Heart left ventricle (tissue), 16 donors: ENCODE data around the gene LRRC37A2. TPM values are rescaled to one million over a fixed set of nuclear protein-coding genes. Genes with fewer than 3 reads are reported as not detected.
"Not testable (repeated sequence)": the region's sequence is repeated elsewhere in the genome, so short reads cannot be mapped to it uniquely, and the experiment has no call there.

Experiments used
- ATAC-seq, 4 donors: fragments of 200-7000 bp; cut with Tn5 transposase; one replicate each; pipeline ENCODE4 v1.9.1; 2020 to 2022; ENCODE audit warnings: moderate library complexity in 4 of 4, mild to moderate bottlenecking in 3 of 4, moderate number of reproducible peaks in 1 of 4
- DNase-seq, 5 donors: peaks; one replicate each; pipeline ENCODE4 v3.0.0-alpha.2; 2020
- H3K27ac ChIP-seq, 12 donors: fragments of 200-600 bp; sonication (generic) in 4 of 12; one replicate each; pipeline versions ENCODE4 v1.5.0 to v1.8.0; 2016 to 2022; ENCODE audit warnings: mild to moderate bottlenecking in 2 of 12
- H3K27me3 ChIP-seq, 9 donors: fragments of 200-600 bp; sonication (generic) in 2 of 9; one replicate each; pipeline versions ENCODE4 v1.5.1 to v1.8.0; 2016 to 2022; ENCODE audit warnings: mild to moderate bottlenecking in 3 of 9
- H3K36me3 ChIP-seq, 9 donors: fragments of 200-600 bp; sonication (generic) in 2 of 9; one replicate each; pipeline versions ENCODE4 v1.5.0 to v1.8.0; 2018 to 2022; ENCODE audit warnings: mild to moderate bottlenecking in 2 of 9
- H3K4me1 ChIP-seq, 12 donors: fragments of 200-600 bp; sonication (generic) in 4 of 12; one replicate each; pipeline versions ENCODE4 v1.5.0 to v1.8.0; 2016 to 2022; ENCODE audit warnings: mild to moderate bottlenecking in 3 of 12
- H3K4me3 ChIP-seq, 12 donors: fragments of 200-600 bp; sonication (generic) in 4 of 12; one replicate each; pipeline versions ENCODE4 v1.5.0 to v1.8.0; 2017 to 2022; ENCODE audit warnings: mild to moderate bottlenecking in 9 of 12, moderate library complexity in 4 of 12
- H3K9me3 ChIP-seq, 12 donors: fragments of 200-600 bp; sonication (generic) in 4 of 12; one replicate each; pipeline versions ENCODE4 v1.5.0 to v1.8.0; 2016 to 2022; ENCODE audit warnings: mild to moderate bottlenecking in 1 of 12
- WGBS, 4 donors: extraction: QIAGEN DNeasy Blood & Tissue Kit in 2 of 4; methylation state at CpG; one replicate each; pipeline versions ENCODE4 v1.1.5 to v1.1.7; 2013 to 2018; 5-methylcytosine and 5-hydroxymethylcytosine counted together
- intact Hi-C, 10 donors: fragments of 100-400 bp; cut with DNase I; formaldehyde crosslinking; loops; one replicate each; pipeline versions ENCODE4 v1.11.1 to v1.14.2; 2022
- polyA plus RNA-seq, 2 donors: library from polyadenylated mRNA; stranded (reverse); fragments of 200-250 nt; gene quantifications; one replicate each; pipeline ENCODE4 v1.2.3, GENCODE V29; 2013
- total RNA-seq, 9 donors: library from RNA; depleted of rRNA in 2 of 9; stranded (reverse); fragments of >200 nt in 2 of 9; fragmentation: NEBNext Ultra II Directional in 3 of 9; extraction: Animal tissue kit (Norgen Biotek cat#: 25700) in 3 of 9; gene quantifications; one replicate each; pipeline versions ENCODE4 v1.1.0 to v1.2.4, GENCODE V29; 2016 to 2023
- donor health status: ischemic (EF 13 %, LVEDD 7.1; RV severe dilation, severe dysfunction).
- donor health status: healthy with polysubstance abuse.
- donor health status: DM: no; HTN: yes; CAD: no.
- donor health status: DM: no; HTN: no; CAD: no.
- donor health status: ischemic (EF 25% LVEDD 6.9; RV normal size, moderate dysfunction).
- donor health status: ischemic (EF 25% LVEDD 5.7; RV mildly dilated, moderate dysfunction).
- donor health status: healthy.
- donor health status: DM: yes; HTN: yes; CAD: no.
- donor health status: ischemic (EF 35%, LVEDD 5.7; RV mildly dilated, moderate dysfunction).
- donor health status: nonischemic (EF 11% LVEDD 7.7; RV severe dilation, severe dysfunction).
- donor health status: DM: yes; HTN: yes; CAD: no.
- donor health status: PGD.
- donor health status: ischemic (EF 29% LVEDD 5.4; RV normal size, mild dysfunction).
- donor health status: nonischemic (EF 23%, LVEDD 6.1; RV moderate dilation, normal function).

LRRC37A2 gene
- total and polyA plus RNA-seq, 11 donors: 1.3 to 9.0 (median 4.2) TPM

GRCh38 chr17:46559155-46559554 is 46.9 kb downstream of the LRRC37A2 start:
- H3K27me3 ChIP-seq, intact Hi-C loops, H3K9me3 ChIP-seq, DNase-seq, H3K36me3 ChIP-seq, H3K4me1 ChIP-seq, H3K27ac ChIP-seq, H3K4me3 ChIP-seq: not testable (repeated sequence)
- peak in 2 of 4 donors; percentile 45 to 54 for ATAC-seq
- WGBS, 4 donors: no CpG with 5 or more reads among the region's 20 CpGs

- H3K4me3 ChIP-seq, H3K27ac ChIP-seq, H3K27me3 ChIP-seq, DNase-seq, H3K4me1 ChIP-seq, intact Hi-C loops, H3K36me3 ChIP-seq, H3K9me3 ChIP-seq: not testable (repeated sequence)
- peak in 3 of 4 donors; percentile 71 to 93 (median 84) for ATAC-seq
- WGBS, 4 donors: no CpG with 5 or more reads among the region's 3 CpGs
These were observed 47.8 kb downstream of the LRRC37A2 start for GRCh38 chr17:46560048-46560447.

GRCh38 chr17:46566284-46566683 is 54.0 kb downstream of the LRRC37A2 start:
- H3K9me3 ChIP-seq, intact Hi-C loops, H3K4me1 ChIP-seq, H3K27ac ChIP-seq, H3K27me3 ChIP-seq, DNase-seq, H3K4me3 ChIP-seq, H3K36me3 ChIP-seq: not testable (repeated sequence)
- no CpG with 5 or more reads among the region's 2 CpGs for WGBS, 4 donors
- ATAC-seq: peak in 1 of 4 donors; percentile 61

DNA sequence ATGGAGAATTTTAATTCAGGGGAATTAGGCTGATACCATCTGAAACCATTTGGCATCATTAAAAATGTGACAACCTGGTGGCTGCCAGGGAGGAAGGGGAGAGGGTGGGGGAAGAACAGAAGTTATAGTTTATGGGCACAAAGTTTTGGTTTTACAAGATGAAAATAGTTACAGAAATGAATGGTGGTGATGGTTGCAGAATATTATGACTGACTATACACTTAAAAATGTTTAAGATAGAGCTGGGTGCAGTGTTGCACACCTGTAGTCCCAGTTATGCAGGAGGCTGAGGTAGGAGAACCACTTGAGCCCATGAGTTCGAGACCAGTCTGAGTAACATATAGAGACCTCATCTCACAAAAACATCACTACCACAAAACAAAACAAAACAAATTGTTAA is 54.7 kb downstream of the LRRC37A2 start:
- H3K27ac ChIP-seq, intact Hi-C loops, H3K27me3 ChIP-seq, H3K4me3 ChIP-seq, DNase-seq, H3K36me3 ChIP-seq, H3K9me3 ChIP-seq, H3K4me1 ChIP-seq, ATAC-seq: not testable (repeated sequence)
- no CpG with 5 or more reads among the region's 1 CpG for WGBS, 4 donors

- H3K36me3 ChIP-seq, H3K4me1 ChIP-seq, H3K9me3 ChIP-seq, intact Hi-C loops, H3K27ac ChIP-seq, H3K4me3 ChIP-seq, H3K27me3 ChIP-seq, ATAC-seq, DNase-seq: not testable (repeated sequence)
- WGBS, 4 donors: no CpG with 5 or more reads among the region's 4 CpGs
These were observed 59.5 kb downstream of the LRRC37A2 start for GRCh38 chr17:46571796-46572195.

DNA sequence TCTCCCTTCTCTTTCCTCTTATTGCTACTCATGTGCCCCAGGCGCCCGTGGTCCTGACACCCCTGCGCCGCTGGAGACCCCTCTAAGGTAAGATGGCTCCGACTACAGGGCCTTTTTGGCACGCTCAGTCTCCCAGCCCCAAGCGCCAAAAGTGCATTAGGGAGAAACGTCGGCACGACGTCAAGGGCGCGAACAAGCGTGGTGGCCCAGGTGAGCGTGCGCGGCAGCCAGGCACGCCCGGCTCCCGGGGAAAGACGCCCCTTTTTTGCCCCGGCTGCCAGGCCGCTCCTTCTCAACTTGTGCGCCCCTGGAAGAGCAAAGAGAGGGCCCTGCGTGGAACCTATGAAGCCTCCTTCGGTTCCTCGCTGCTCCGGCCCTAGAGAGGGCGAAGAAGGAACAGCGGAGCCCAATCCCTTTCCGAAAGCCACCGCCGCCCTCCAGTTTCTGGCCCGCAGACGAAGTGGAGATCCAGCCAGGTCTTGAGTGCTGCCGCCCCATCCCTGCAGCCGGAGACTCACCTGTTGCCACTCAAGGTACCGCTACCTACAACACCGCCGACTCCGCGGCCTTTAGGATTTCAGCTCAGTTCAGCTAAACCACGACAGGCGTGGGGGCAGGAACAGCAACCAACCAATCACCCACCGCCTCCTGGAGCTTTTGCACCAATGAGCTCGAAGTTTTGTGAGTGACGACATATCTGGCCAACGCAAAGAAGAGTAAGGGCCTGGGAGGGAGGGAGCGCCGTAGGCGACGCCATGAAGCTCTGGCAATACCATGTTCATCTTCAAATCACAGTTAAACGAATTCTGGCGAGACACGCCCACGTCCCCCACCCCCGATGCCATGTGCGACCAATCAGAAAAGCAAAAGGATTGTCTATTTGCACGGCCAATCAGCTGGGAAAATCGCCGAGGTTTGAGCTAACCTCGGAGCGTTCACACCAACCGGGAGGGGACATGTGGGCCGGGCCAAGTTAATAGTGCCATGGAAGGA is 67.1 kb downstream of the LRRC37A2 start, which contains the start of gene ARL17A:
Gene ARL17A (minus strand): TSS at position 609 of the 993 bp plus-strand sequence. CDS start 3,369 bp downstream, outside the sequence.
- H3K4me1 ChIP-seq, H3K27me3 ChIP-seq, H3K9me3 ChIP-seq, intact Hi-C loops, H3K36me3 ChIP-seq: not testable (repeated sequence)
- 0 to 1% methylated on average over 10 to 15 of the region's 65 CpGs; no CpG with 5 or more reads in 2 of the 4 donors for WGBS, 4 donors
- ATAC-seq (peak; percentile 96 to 99 (median 98)), DNase-seq (peak; percentile 73 to 91 (median 89))
- peak within 1 kb of the TSS in 9 of 12 donors; percentile 4 to 75 (median 41) for H3K27ac ChIP-seq
- H3K4me3 ChIP-seq: peak within 1 kb of the TSS in 9 of 12 donors; percentile 20 to 50 (median 38)

DNA sequence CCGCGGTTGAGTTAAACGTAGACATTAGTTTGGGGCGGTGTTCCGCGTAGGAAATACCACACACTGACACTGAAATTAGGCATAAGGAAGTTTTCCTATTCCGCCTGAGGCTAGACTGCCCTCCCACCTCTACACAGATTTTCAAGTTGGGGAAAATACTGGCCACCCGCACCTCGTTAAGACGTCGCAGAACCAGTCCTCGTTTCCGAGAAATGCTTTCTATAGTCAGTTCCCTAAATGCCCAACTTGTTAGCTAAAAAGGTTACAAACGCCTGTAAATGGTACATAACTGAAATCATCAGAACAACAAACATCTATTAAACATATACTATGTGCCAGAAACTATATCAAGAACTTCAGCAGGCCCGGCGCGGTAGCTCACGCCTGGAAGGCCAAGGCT is 67.8 kb downstream of the LRRC37A2 start:
- intact Hi-C loops, ATAC-seq, H3K27me3 ChIP-seq, H3K9me3 ChIP-seq, H3K36me3 ChIP-seq, DNase-seq, H3K4me1 ChIP-seq: not testable (repeated sequence)
- H3K4me3 ChIP-seq: peak overlapping the region in 9 of 12 donors; percentile 20 to 50 (median 38)
- H3K27ac ChIP-seq: peak overlapping the region in 9 of 12 donors; percentile 4 to 75 (median 41)
- 5 to 23% (median 5%) methylated on average over 5 to 8 of the region's 18 CpGs; no CpG with 5 or more reads in 1 of the 4 donors for WGBS, 4 donors

DNA sequence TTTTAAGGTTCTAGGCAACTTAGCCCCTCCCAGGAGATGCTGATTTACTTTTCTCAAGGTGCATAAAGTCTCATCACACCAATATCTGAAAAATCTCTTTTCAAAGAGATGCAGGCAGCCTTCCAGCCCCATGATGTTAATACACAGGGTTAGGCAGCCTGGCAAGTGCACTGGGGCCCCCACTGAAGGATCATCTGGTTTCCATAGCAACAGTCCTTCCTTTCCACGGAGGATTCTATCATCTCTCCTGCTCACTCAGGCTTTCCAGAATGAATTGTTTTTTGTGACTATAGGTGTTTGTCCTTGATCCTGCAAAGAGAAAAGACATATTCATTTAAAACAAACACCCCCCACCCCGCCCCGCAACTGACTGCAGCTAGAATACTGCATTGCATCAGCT is 73.2 kb downstream of the LRRC37A2 start:
- intact Hi-C loops: not testable (repeated sequence)
- WGBS, 4 donors: no CpG with 5 or more reads among the region's 3 CpGs

DNA sequence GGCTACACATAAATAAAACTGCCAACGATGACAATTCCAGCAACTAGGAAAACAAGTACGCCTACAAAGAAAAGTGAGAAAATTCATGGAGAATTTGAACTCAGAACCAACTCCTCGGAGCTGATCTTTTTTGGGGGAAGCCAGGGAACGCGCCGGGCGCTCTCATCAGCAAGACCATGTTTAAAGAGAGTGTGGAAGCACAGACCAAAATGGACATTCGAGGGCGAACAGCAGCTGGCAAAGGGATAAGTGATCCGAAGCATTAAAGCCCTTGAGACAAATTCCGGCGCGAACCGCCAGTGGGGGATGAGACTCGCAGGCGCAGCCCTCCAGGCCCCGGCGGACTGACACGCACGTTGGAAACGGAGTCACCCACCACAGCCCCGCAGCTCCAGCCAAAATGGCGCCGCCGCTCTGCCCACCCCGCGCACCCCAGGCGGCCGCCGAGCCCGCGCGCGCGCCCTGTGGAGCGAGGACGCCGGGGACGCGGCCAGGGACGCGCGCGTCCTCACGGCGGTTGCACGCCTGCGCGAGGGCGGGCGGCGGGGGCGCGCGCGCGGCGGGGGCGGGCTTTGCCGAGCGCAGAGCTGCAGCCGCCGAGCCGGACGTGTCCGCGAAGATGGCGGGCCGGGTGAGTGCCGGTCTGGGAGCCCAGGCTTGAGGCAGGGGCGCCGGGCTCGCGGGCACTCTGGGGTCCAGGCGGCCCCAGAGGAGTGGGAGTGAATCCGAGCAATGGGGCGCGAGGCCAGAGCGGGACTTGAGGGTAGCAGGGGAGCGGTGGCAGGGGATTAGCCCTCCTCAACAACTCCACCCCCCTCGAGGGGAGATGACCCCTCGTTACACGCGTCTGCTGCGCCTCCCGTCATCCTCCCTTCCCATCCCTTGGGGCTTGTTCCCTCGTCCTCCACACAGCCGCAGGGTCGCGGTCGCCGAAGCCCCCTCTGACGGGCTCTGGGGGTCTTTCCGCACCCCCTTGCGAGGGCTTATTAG is 78.2 kb downstream of the LRRC37A2 start, which contains the start of gene NSF:
Gene NSF (plus strand): TSS at position 513 of the 990 bp plus-strand sequence. CDS start 107 bp downstream, at position 620.
- WGBS, 4 donors: no CpG with 5 or more reads among the region's 95 CpGs
- intact Hi-C loops, DNase-seq, H3K4me1 ChIP-seq, H3K9me3 ChIP-seq, H3K4me3 ChIP-seq, H3K27me3 ChIP-seq, H3K36me3 ChIP-seq, H3K27ac ChIP-seq: not testable (repeated sequence)
- ATAC-seq: peak; percentile 87 to 98 (median 96)

More for the DNA sequence above, 73.2 kb downstream of the LRRC37A2 start:
- DNase-seq, H3K9me3 ChIP-seq, H3K36me3 ChIP-seq, ATAC-seq, H3K4me1 ChIP-seq, H3K4me3 ChIP-seq, H3K27ac ChIP-seq, H3K27me3 ChIP-seq: not testable (repeated sequence)

- ATAC-seq: peak; percentile 38 to 65 (median 60)
- H3K27me3 ChIP-seq, H3K9me3 ChIP-seq, H3K36me3 ChIP-seq, DNase-seq, intact Hi-C loops, H3K4me1 ChIP-seq, H3K27ac ChIP-seq, H3K4me3 ChIP-seq: not testable (repeated sequence)
- no CpG with 5 or more reads among the region's 7 CpGs for WGBS, 4 donors
These were observed 79.1 kb downstream of the LRRC37A2 start for GRCh38 chr17:46591332-46591731.
